Hepatocyte (in vitro differentiated cells): ENCODE data around the gene ALPP. TPM values are rescaled to one million over a fixed set of nuclear protein-coding genes. Genes with fewer than 3 reads are reported as not detected.

Experiments
- DNase-seq: peaks from one replicate; pipeline ENCODE4 v3.0.0-alpha.2; 2016; ENCODE audit warnings: low spot score
- H2AFZ ChIP-seq: fragments of 200-600 bp; sonication (generic); 2 replicates; pipeline ENCODE4 v1.6.0; 2016; ENCODE audit warnings: antibody characterized with exemption, mild to moderate bottlenecking
- H3K27ac ChIP-seq: fragments of 200-600 bp; sonication (generic); 2 replicates; pipeline ENCODE4 v1.5.1; 2016; ENCODE audit warnings: mild to moderate bottlenecking
- H3K27me3 ChIP-seq: fragments of 200-600 bp; sonication (generic); 2 replicates; pipeline ENCODE4 v1.6.1; 2016
- H3K36me3 ChIP-seq: fragments of 200-600 bp; sonication (generic); replicated peaks from 2 replicates; pipeline ENCODE4 v1.5.1; 2016; ENCODE audit warnings: low read depth; ENCODE audit not compliant: insufficient read depth
- H3K4me1 ChIP-seq: fragments of 200-600 bp; sonication (generic); 2 replicates; pipeline ENCODE4 v1.5.1; 2016; ENCODE audit warnings: mild to moderate bottlenecking, moderate library complexity; ENCODE audit not compliant: insufficient read depth
- H3K4me2 ChIP-seq: fragments of 200-600 bp; sonication (generic); 2 replicates; pipeline ENCODE4 v1.6.0; 2016
- H3K4me3 ChIP-seq: fragments of 200-600 bp; sonication (generic); 2 replicates; pipeline ENCODE4 v1.5.1; 2016; ENCODE audit warnings: mild to moderate bottlenecking
- H3K79me2 ChIP-seq: fragments of 200-600 bp; sonication (generic); 2 replicates; pipeline ENCODE4 v1.6.0; 2017; ENCODE audit warnings: mild to moderate bottlenecking
- H3K9me2 ChIP-seq: fragments of 200-600 bp; sonication (generic); replicated peaks from 2 replicates; pipeline ENCODE4 v1.6.0; 2017; ENCODE audit warnings: mild to moderate bottlenecking; ENCODE audit not compliant: insufficient read depth
- H3K9me3 ChIP-seq: fragments of 200-600 bp; sonication (generic); 2 replicates; pipeline ENCODE4 v1.5.1; 2016; ENCODE audit warnings: low read depth, mild to moderate bottlenecking
- H4K20me1 ChIP-seq: fragments of 200-600 bp; sonication (generic); 2 replicates; pipeline ENCODE4 v1.6.0; 2016; ENCODE audit warnings: mild to moderate bottlenecking; ENCODE audit not compliant: insufficient read depth, poor library complexity, severe bottlenecking
- CTCF ChIP-seq: fragments of 200-600 bp; sonication (generic); IDR thresholded peaks from 2 replicates; pipeline ENCODE4 v1.5.1; 2016; ENCODE audit warnings: antibody characterized with exemption, mild to moderate bottlenecking; ENCODE audit not compliant: poor library complexity
- EZH2 ChIP-seq: fragments of 200-600 bp; sonication (generic); IDR thresholded peaks from 2 replicates; pipeline ENCODE4 v1.6.1; 2016; ENCODE audit warnings: antibody characterized with exemption, mild to moderate bottlenecking, borderline replicate concordance
- EZH2phosphoT487 ChIP-seq: fragments of 200-600 bp; sonication (generic); IDR thresholded peaks from one replicate; pipeline ENCODE4 v1.6.1; 2018; ENCODE audit warnings: antibody characterized with exemption, mild to moderate bottlenecking, low read depth, moderate library complexity; ENCODE audit not compliant: unreplicated experiment, severe bottlenecking
- WGBS: methylation state at CpG from one replicate; pipeline ENCODE4 v1.1.6; 2016; ENCODE audit warnings: low lambda C conversion rate; ENCODE audit errors: missing lambda C conversion rate; 5-methylcytosine and 5-hydroxymethylcytosine counted together
- polyA plus RNA-seq: library from polyadenylated mRNA; unstranded; fragments of >200 nt; fragmentation: Nextera tagmentation; extraction: Ambion mirVana; gene quantifications from 2 replicates; pipeline ENCODE4 v1.2.1, GENCODE V29; 2016
- total RNA-seq: library from RNA; depleted of rRNA; stranded (reverse); fragments of >200 nt; gene quantifications from 2 replicates; pipeline ENCODE4 v1.2.3, GENCODE V29; 2014

The ALPP gene
- total and polyA plus RNA-seq, 2 experiments from 2014 or later: 1.2 to 6.5 TPM

GRCh38 chr2:232400256-232401015 is 21.9 kb downstream of the ALPP start:
- Histone ChIP-seq H3K4me3 (no peak overlapping the region), H3K36me3 (no peaks in the 10 kb centered on the region), H3K27me3 (no peaks in the 10 kb centered on the region), H3K4me2 (no peak overlapping the region), H3K4me1 (no peaks in the 10 kb centered on the region), H2AFZ (no peak overlapping the region), H3K9me3 (no peaks in the 10 kb centered on the region), H3K9me2 (no peaks in the 10 kb centered on the region), H3K79me2 (no peaks in the 10 kb centered on the region), H3K27ac (no peak overlapping the region), H4K20me1 (no peaks in the 10 kb centered on the region)
- DNase-seq: no peak
- TF ChIP-seq EZH2phosphoT487 (no peak), EZH2 (no peak), CTCF (no peak)
- 80% methylated on average over 9 of the region's 9 CpGs for WGBS

- Histone ChIP-seq H3K9me3 (no peaks in the 10 kb centered on the region), H3K36me3 (no peaks in the 10 kb centered on the region), H3K4me2 (no peak overlapping the region), H4K20me1 (no peaks in the 10 kb centered on the region), H2AFZ (no peak overlapping the region), H3K4me1 (no peaks in the 10 kb centered on the region), H3K79me2 (no peaks in the 10 kb centered on the region), H3K9me2 (no peaks in the 10 kb centered on the region), H3K27ac (no peak overlapping the region), H3K27me3 (no peaks in the 10 kb centered on the region), H3K4me3 (no peak overlapping the region)
- TF ChIP-seq CTCF: no peak
- no peak for DNase-seq
- WGBS: 93% methylated on average over 3 of the region's 3 CpGs
Observed at GRCh38 chr2:232402518-232402917, 24.0 kb downstream of the ALPP start.

GRCh38 chr2:232405943-232406510 is 27.5 kb downstream of the ALPP start:
- Histone ChIP-seq H3K27me3 (no peaks in the 10 kb centered on the region), H3K9me2 (no peaks in the 10 kb centered on the region), H3K4me1 (no peaks in the 10 kb centered on the region), H2AFZ (no peak overlapping the region), H3K79me2 (no peaks in the 10 kb centered on the region), H4K20me1 (no peaks in the 10 kb centered on the region), H3K36me3 (no peaks in the 10 kb centered on the region), H3K4me3 (no peak overlapping the region), H3K27ac (no peak overlapping the region), H3K4me2 (no peak overlapping the region), H3K9me3 (no peaks in the 10 kb centered on the region)
- WGBS: 90% methylated on average over 11 of the region's 11 CpGs
- DNase-seq: no peak
- no peak for TF ChIP-seq CTCF
- no peak for TF ChIP-seq EZH2phosphoT487
- TF ChIP-seq EZH2: no peak
